Neural cell (in vitro differentiated cells): ENCODE results near the gene CTXND2. TPM values are rescaled to one million over a fixed set of nuclear protein-coding genes. Genes with fewer than 3 reads are reported as not detected.
"Not testable (repeated sequence)": the region's sequence is repeated elsewhere in the genome, so short reads cannot be mapped to it uniquely, and the experiment has no call there.

Experiments
- H2AFZ ChIP-seq: fragments of 200-600, 300-800 bp; sonication (generic), shearing (Covaris generic); 2 replicates; pipeline ENCODE4 v1.6.0; 2014; ENCODE audit warnings: low read depth, mild to moderate bottlenecking, antibody characterized with exemption, low read length, moderate library complexity
- H3F3A ChIP-seq: fragments of 200-600 bp; shearing (Covaris generic); 2 replicates; pipeline ENCODE4 v1.6.1; 2016; ENCODE audit warnings: mild to moderate bottlenecking, moderate library complexity, mixed read lengths, antibody characterized with exemption, low read length; ENCODE audit not compliant: insufficient read depth, poor library complexity, severe bottlenecking
- H3K27ac ChIP-seq: fragments of 200-600, 300-800 bp; sonication (generic), shearing (Covaris generic); 2 replicates; pipeline ENCODE4 v1.5.1; 2014; ENCODE audit warnings: mild to moderate bottlenecking, low read length, moderate library complexity
- H3K27me3 ChIP-seq: fragments of 300-800, 200-600 bp; sonication (generic), shearing (Covaris generic); 2 replicates; pipeline ENCODE4 v1.6.0; 2014; ENCODE audit warnings: mild to moderate bottlenecking, low read depth, low read length, moderate library complexity; ENCODE audit not compliant: insufficient read depth
- H3K36me3 ChIP-seq: fragments of 300-800, 200-600 bp; sonication (generic), shearing (Covaris generic); 2 replicates; pipeline ENCODE4 v1.5.1; 2014; ENCODE audit warnings: mild to moderate bottlenecking, antibody characterized with exemption, low read length, moderate library complexity; ENCODE audit not compliant: insufficient read depth
- H3K4me2 ChIP-seq: fragments of 300-800, 200-600 bp; sonication (generic), shearing (Covaris generic); 2 replicates; pipeline ENCODE4 v1.6.0; 2014; ENCODE audit warnings: mild to moderate bottlenecking, low read length
- H3K4me3 ChIP-seq: fragments of 300-800, 200-600 bp; sonication (generic), shearing (Covaris generic); 2 replicates; pipeline ENCODE4 v1.5.1; 2014; ENCODE audit warnings: mild to moderate bottlenecking, low read length, moderate library complexity
- H3K79me2 ChIP-seq: fragments of 200-600 bp; shearing (Covaris generic); replicated peaks from 2 replicates; pipeline ENCODE4 v1.6.0; 2014; ENCODE audit warnings: mild to moderate bottlenecking, low read length, moderate library complexity; ENCODE audit not compliant: insufficient read depth
- H3K9ac ChIP-seq: fragments of 300-800, 200-600 bp; sonication (generic), shearing (Covaris generic); 2 replicates; pipeline ENCODE4 v1.6.1; 2016; ENCODE audit warnings: mild to moderate bottlenecking, low read length, mixed read lengths
- H3K9me2 ChIP-seq: fragments of 200-600 bp; shearing (Covaris generic); 2 replicates; pipeline ENCODE4 v1.6.1; 2016; ENCODE audit warnings: mild to moderate bottlenecking, low read length, mixed read lengths; ENCODE audit not compliant: insufficient read depth
- H3K9me3 ChIP-seq: fragments of 200-600, 300-800 bp; sonication (generic), shearing (Covaris generic); 2 replicates; pipeline ENCODE4 v1.6.1; 2016; ENCODE audit warnings: mild to moderate bottlenecking, mixed run types, low read length, moderate library complexity, mixed read lengths
- H4K20me1 ChIP-seq: fragments of 200-600 bp; shearing (Covaris generic); 2 replicates; pipeline ENCODE4 v1.6.1; 2016; ENCODE audit warnings: mild to moderate bottlenecking, mixed run types; ENCODE audit not compliant: insufficient read depth
- CTCF ChIP-seq: fragments of 450-650 bp; IDR thresholded peaks from 2 replicates; pipeline ENCODE4 v1.5.1; 2014; ENCODE audit warnings: antibody characterized with exemption, mild to moderate bottlenecking, moderate library complexity; ENCODE audit not compliant: poor library complexity, severe bottlenecking
- EP300 ChIP-seq: fragments of 450-650 bp; conservative IDR thresholded peaks from 2 replicates; pipeline ENCODE4 v1.6.1; 2014; ENCODE audit warnings: antibody characterized with exemption, mild to moderate bottlenecking, moderate library complexity; ENCODE audit not compliant: poor library complexity, severe bottlenecking
- EZH2 ChIP-seq: fragments of 200-600, 300-800 bp; shearing (Covaris generic), sonication (generic); IDR thresholded peaks from 2 replicates; pipeline ENCODE4 v1.6.1; 2014; ENCODE audit warnings: antibody characterized with exemption, low read length, borderline replicate concordance, mild to moderate bottlenecking; ENCODE audit not compliant: insufficient read depth, poor library complexity, severe bottlenecking
- MXI1 ChIP-seq: fragments of 450-650 bp; conservative IDR thresholded peaks from 2 replicates; pipeline ENCODE4 v1.6.1; 2014; ENCODE audit warnings: antibody characterized with exemption, mild to moderate bottlenecking; ENCODE audit not compliant: poor library complexity, severe bottlenecking
- POLR2AphosphoS5 ChIP-seq: IDR thresholded peaks from 2 replicates; pipeline ENCODE4 v1.6.1; 2012
- RAD21 ChIP-seq: fragments of 450-650 bp; conservative IDR thresholded peaks from 2 replicates; pipeline ENCODE4 v1.6.1; 2014; ENCODE audit warnings: antibody characterized with exemption, mild to moderate bottlenecking, moderate library complexity
- REST ChIP-seq: IDR thresholded peaks from 2 replicates; pipeline ENCODE4 v1.6.1; 2012; ENCODE audit warnings: borderline replicate concordance
- SMC3 ChIP-seq: fragments of 450-650 bp; conservative IDR thresholded peaks from 2 replicates; pipeline ENCODE4 v1.6.1; 2014; ENCODE audit warnings: antibody characterized with exemption, mild to moderate bottlenecking, moderate library complexity; ENCODE audit not compliant: poor library complexity
- TAF1 ChIP-seq: IDR thresholded peaks from 2 replicates; pipeline ENCODE4 v1.6.1; 2012; ENCODE audit warnings: low read depth
- polyA plus RNA-seq: library from polyadenylated mRNA; depleted of rRNA; stranded (reverse); fragments of >200 nt; gene quantifications from 2 replicates; pipeline ENCODE4 v1.2.3, GENCODE V29; 2014

The CTXND2 gene
- polyA plus RNA-seq, 1 donor from 2014 or later: not detected

- H2AFZ ChIP-seq: no peak overlapping the region
- H3K79me2 ChIP-seq: peaks cover 13% of the 10 kb centered on the region
- peaks cover 13% of the 10 kb centered on the region for H3K36me3 ChIP-seq
- no peaks in the 10 kb centered on the region for H3F3A ChIP-seq
- H3K27ac ChIP-seq: no peak overlapping the region
- H3K4me2 ChIP-seq: no peak overlapping the region
- no peak overlapping the region for H3K9ac ChIP-seq
- H3K4me3 ChIP-seq: no peak overlapping the region
- TF ChIP-seq CTCF: no peak
- no peak for TF ChIP-seq SMC3
- TF ChIP-seq EZH2: no peak
- no peak for TF ChIP-seq TAF1
- TF ChIP-seq REST: no peak
- TF ChIP-seq POLR2AphosphoS5: no peak
- TF ChIP-seq MXI1: no peak
- TF ChIP-seq RAD21: no peak
- TF ChIP-seq EP300: no peak
- H4K20me1 ChIP-seq: no peaks in the 10 kb centered on the region
- H3K27me3 ChIP-seq: no peaks in the 10 kb centered on the region
- H3K9me3 ChIP-seq: no peaks in the 10 kb centered on the region
- H3K9me2 ChIP-seq: no peaks in the 10 kb centered on the region
Measured at GRCh38 chr1:150928286-150928685, 41.4 kb downstream of the CTXND2 start.

- not testable (repeated sequence) for H2AFZ ChIP-seq, H3K9me2 ChIP-seq, H3K4me3 ChIP-seq, H3K27me3 ChIP-seq, H3K9ac ChIP-seq, H4K20me1 ChIP-seq, H3F3A ChIP-seq, H3K4me2 ChIP-seq, H3K27ac ChIP-seq, H3K9me3 ChIP-seq
- Histone ChIP-seq H3K79me2 (peaks cover 13% of the 10 kb centered on the region), H3K36me3 (peaks cover 13% of the 10 kb centered on the region)
Measured at GRCh38 chr1:150928775-150929174, 41.8 kb downstream of the CTXND2 start.

DNA sequence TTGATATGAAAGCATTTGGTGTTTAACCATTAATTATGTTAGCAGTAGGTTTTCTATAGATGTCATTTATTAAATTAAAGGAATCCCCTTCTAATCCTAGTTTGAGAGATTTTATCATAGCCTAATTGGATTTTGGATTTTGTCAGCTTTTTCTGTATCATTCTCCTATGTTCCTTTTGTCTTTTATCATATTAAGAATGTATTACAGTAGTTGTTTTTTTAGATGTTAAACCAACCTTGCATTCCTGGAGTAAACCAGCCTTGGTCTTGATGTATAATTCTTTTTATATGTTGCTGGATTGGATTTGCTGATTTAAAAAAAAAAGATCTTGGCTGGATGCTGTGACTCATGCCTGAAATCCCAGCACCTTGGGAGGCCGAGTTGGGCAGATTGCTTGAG, 44.8 kb downstream of the CTXND2 start:
- peaks cover 13% of the 10 kb centered on the region for H3K36me3 ChIP-seq
- no peaks in the 10 kb centered on the region for H3K9me2 ChIP-seq
- no peaks in the 10 kb centered on the region for H3F3A ChIP-seq
- H3K79me2 ChIP-seq: peaks cover 17% of the 10 kb centered on the region
- no peak overlapping the region for H3K4me3 ChIP-seq
- H3K9ac ChIP-seq: no peak overlapping the region
- no peaks in the 10 kb centered on the region for H4K20me1 ChIP-seq
- no peaks in the 10 kb centered on the region for H3K9me3 ChIP-seq
- H3K27ac ChIP-seq: no peak overlapping the region
- TF ChIP-seq POLR2AphosphoS5 (no peak), EZH2 (no peak), EP300 (no peak), REST (no peak), CTCF (no peak), SMC3 (no peak), MXI1 (no peak), RAD21 (no peak), TAF1 (no peak)
- no peak overlapping the region for H3K4me2 ChIP-seq
- H2AFZ ChIP-seq: no peak overlapping the region
- no peaks in the 10 kb centered on the region for H3K27me3 ChIP-seq
